HepG2 (cell line): ENCODE measurements around the gene AGPAT3. TPM values are rescaled to one million over a fixed set of nuclear protein-coding genes. Genes with fewer than 3 reads are reported as not detected.

Experiments used
- ATAD3A ChIP-seq: sonication (generic); formaldehyde crosslinking; IDR thresholded peaks from 2 replicates; pipeline ENCODE4 v1.4.0; 2020; ENCODE audit warnings: missing genetic modification reagents
- ETV6 ChIP-seq: sonication (generic); formaldehyde crosslinking; conservative IDR thresholded peaks from 2 replicates; pipeline ENCODE4 v1.4.0; 2020; ENCODE audit warnings: missing genetic modification reagents
- FOXK2 ChIP-seq: fragments of 450-650 bp; IDR thresholded peaks from 2 replicates; pipeline ENCODE4 v1.6.1; 2016
- GABPB1 ChIP-seq: IDR thresholded peaks from 2 replicates; pipeline ENCODE4 v1.6.1; 2016; ENCODE audit warnings: mild to moderate bottlenecking, missing genetic modification reagents, moderate library complexity, missing compliant biosample characterization
- HNF1A ChIP-seq, 2 experiments: sonication (generic) in 1 of 2; formaldehyde crosslinking in 1 of 2; IDR thresholded peaks; 2 replicates each; pipeline versions ENCODE4 v1.4.0 to v1.6.1; 2016 to 2020; ENCODE audit warnings: borderline replicate concordance in 1 of 2, low read depth in 1 of 2, mild to moderate bottlenecking in 1 of 2, missing genetic modification reagents in 1 of 2
- KLF15 ChIP-seq: sonication (generic); formaldehyde crosslinking; IDR thresholded peaks from 2 replicates; pipeline ENCODE4 v1.8.1; 2023; ENCODE audit warnings: borderline replicate concordance, mild to moderate bottlenecking, inconsistent platforms, missing genetic modification reagents, mixed read lengths
- MEIS1 ChIP-seq: sonication (generic); formaldehyde crosslinking; IDR thresholded peaks from 2 replicates; pipeline ENCODE4 v1.9.0; 2021; ENCODE audit warnings: mild to moderate bottlenecking, missing genetic modification reagents, moderate library complexity, borderline replicate concordance
- MTA3 ChIP-seq: sonication (generic); formaldehyde crosslinking; IDR thresholded peaks from 2 replicates; pipeline ENCODE4 v1.4.0; 2020; ENCODE audit warnings: missing genetic modification reagents
- MXD1 ChIP-seq: sonication (generic); formaldehyde crosslinking; IDR thresholded peaks from 2 replicates; pipeline ENCODE4 v1.4.0; 2020; ENCODE audit warnings: mild to moderate bottlenecking, missing genetic modification reagents
- NFKBIZ ChIP-seq: IDR thresholded peaks from 2 replicates; pipeline ENCODE4 v1.6.1; 2018; ENCODE audit warnings: missing genetic modification reagents, missing compliant biosample characterization
- PAWR ChIP-seq: sonication (generic); formaldehyde crosslinking; IDR thresholded peaks from 2 replicates; pipeline ENCODE4 v1.4.0; 2020; ENCODE audit warnings: missing genetic modification reagents, mild to moderate bottlenecking, borderline replicate concordance
- PPARG ChIP-seq: conservative IDR thresholded peaks from 2 replicates; pipeline ENCODE4 v1.6.1; 2016; ENCODE audit warnings: missing biosample characterization, missing genetic modification reagents
- RAD21 ChIP-seq: fragments of 450-650 bp; formaldehyde crosslinking; IDR thresholded peaks from 2 replicates; pipeline ENCODE4 v1.5.0; 2020; ENCODE audit warnings: mild to moderate bottlenecking
- RARG ChIP-seq: sonication (generic); formaldehyde crosslinking; IDR thresholded peaks from 2 replicates; pipeline ENCODE4 v1.4.0; 2020; ENCODE audit warnings: low read depth, mild to moderate bottlenecking, missing genetic modification reagents
- RBAK ChIP-seq: sonication (generic); formaldehyde crosslinking; IDR thresholded peaks from 2 replicates; pipeline ENCODE4 v1.5.1; 2020; ENCODE audit warnings: mild to moderate bottlenecking, missing genetic modification reagents
- SMARCE1 ChIP-seq: fragments of 450-650 bp; IDR thresholded peaks from 2 replicates; pipeline ENCODE4 v1.6.1; 2017; ENCODE audit warnings: borderline replicate concordance
- TCF12 ChIP-seq, 2 experiments: fragments of 450-650 bp in 1 of 2; sonication (generic) in 1 of 2; formaldehyde crosslinking in 1 of 2; IDR thresholded peaks; 2 replicates each; pipeline versions ENCODE4 v1.6.1 to v1.8.0; 2017 to 2022; ENCODE audit warnings: antibody characterized with exemption in 1 of 2, mild to moderate bottlenecking in 1 of 2, missing genetic modification reagents in 1 of 2, moderate library complexity in 1 of 2
- TGIF2 ChIP-seq: IDR thresholded peaks from 2 replicates; pipeline ENCODE4 v1.6.1; 2016; ENCODE audit warnings: control low read depth, missing compliant biosample characterization
- ZBTB1 ChIP-seq: sonication (generic); formaldehyde crosslinking; IDR thresholded peaks from 2 replicates; pipeline ENCODE4 v1.4.0; 2020; ENCODE audit warnings: missing genetic modification reagents, borderline replicate concordance
- ZFY ChIP-seq: sonication (generic); formaldehyde crosslinking; IDR thresholded peaks from 2 replicates; pipeline ENCODE4 v1.4.0; 2020; ENCODE audit warnings: missing genetic modification reagents
- ZKSCAN8 ChIP-seq: IDR thresholded peaks from 2 replicates; pipeline ENCODE4 v1.6.1; 2016; ENCODE audit warnings: borderline replicate concordance, missing genetic modification reagents, missing compliant biosample characterization
- ZNF253 ChIP-seq: sonication (generic); formaldehyde crosslinking; IDR thresholded peaks from 2 replicates; pipeline ENCODE4 v1.8.0; 2022; ENCODE audit warnings: mild to moderate bottlenecking, missing genetic modification reagents, borderline replicate concordance
- ZNF562 ChIP-seq: sonication (generic); formaldehyde crosslinking; IDR thresholded peaks from 2 replicates; pipeline ENCODE4 v1.8.0; 2022; ENCODE audit warnings: missing genetic modification reagents, borderline replicate concordance
- ZNF616 ChIP-seq: sonication (generic); formaldehyde crosslinking; IDR thresholded peaks from 2 replicates; pipeline ENCODE4 v1.5.0; 2020; ENCODE audit warnings: low read depth, mild to moderate bottlenecking, missing genetic modification reagents
- ZNF747 ChIP-seq: sonication (generic); formaldehyde crosslinking; IDR thresholded peaks from 2 replicates; pipeline ENCODE4 v1.8.1; 2023; ENCODE audit warnings: missing genetic modification reagents, mild to moderate bottlenecking, borderline replicate concordance
- ZNF839 ChIP-seq: sonication (generic); formaldehyde crosslinking; IDR thresholded peaks from 2 replicates; pipeline ENCODE4 v1.4.0; 2020; ENCODE audit warnings: missing genetic modification reagents, mild to moderate bottlenecking, borderline replicate concordance
- ZNF879 ChIP-seq: sonication (generic); formaldehyde crosslinking; IDR thresholded peaks from 2 replicates; pipeline ENCODE4 v1.8.1; 2023; ENCODE audit warnings: missing genetic modification reagents
- polyA plus RNA-seq, 8 experiments: library from polyadenylated mRNA; depleted of rRNA in 3 of 8; stranded (reverse) in 7 of 8; unstranded in 1 of 8; fragments of >200 nt; fragmentation: Illumina TruSeq in 4 of 8; extraction: Trizol in 4 of 8; gene quantifications; 2 replicates each; pipeline versions ENCODE4 v1.2.1 to v1.2.3, GENCODE V29; 2011 to 2016; ENCODE audit warnings: low read depth in 4 of 8, missing spikeins in 1 of 8, mixed read lengths in 1 of 8; ENCODE audit not compliant: insufficient read depth in 1 of 8
- total RNA-seq, 5 experiments: library from RNA; depleted of rRNA; stranded (reverse); fragments of >200 nt; fragmentation: Illumina TruSeq; extraction: Trizol; gene quantifications; 2 replicates each; pipeline ENCODE4 v1.2.3, GENCODE V29; 2016; ENCODE audit warnings: low read depth in 1 of 5

AGPAT3 gene
- total and polyA plus RNA-seq, 2 of the 13 experiments (the other 11 are each of a cell fraction or from before 2014, with no cell fraction given), result 32.2 to 54.4 TPM

- TF ChIP-seq HNF1A (IDR thresholded peaks at IDR 0.05; ENCODE audit: low read depth) (no peak), HNF1A (CRISPR knock-in tag; IDR thresholded peaks at IDR 0.05; ENCODE audit: borderline replicate concordance) (0 out of 2 replicates have a peak, but pooled peaks have one; percentile 31), ZNF562 (CRISPR knock-in tag) (no peak), ZNF747 (CRISPR knock-in tag) (no peak), ZNF879 (CRISPR knock-in tag) (no peak), PAWR (no peak), ATAD3A (CRISPR knock-in tag) (no peak), ZNF839 (CRISPR knock-in tag) (no peak), FOXK2 (no peak), ZBTB1 (no peak), ZKSCAN8 (CRISPR knock-in tag) (0 out of 2 replicates have a peak, but pooled peaks have one; percentile 27), PPARG (CRISPR knock-in tag) (no peak), MXD1 (CRISPR knock-in tag) (0 out of 2 replicates have a peak, but pooled peaks have one; percentile 33), RAD21 (CRISPR knock-in tag) (peak; percentile 96), TCF12 (IDR thresholded peaks at IDR 0.05) (no peak), TCF12 (CRISPR knock-in tag; IDR thresholded peaks at IDR 0.05) (0 out of 2 replicates have a peak, but pooled peaks have one; percentile 39), KLF15 (CRISPR knock-in tag) (no peak), TGIF2 (CRISPR knock-in tag) (no peak), ZFY (CRISPR knock-in tag) (peak; percentile 62; the same call in 1 of the 2 replicates), MEIS1 (CRISPR knock-in tag) (peak; percentile 53; the same call in 1 of the 2 replicates), GABPB1 (CRISPR knock-in tag) (peak; percentile 38; the same call in 1 of the 2 replicates), SMARCE1 (no peak), RBAK (CRISPR knock-in tag) (no peak), RARG (CRISPR knock-in tag) (no peak), ETV6 (CRISPR knock-in tag) (no peak), MTA3 (CRISPR knock-in tag) (no peak), ZNF253 (no peak), NFKBIZ (CRISPR knock-in tag) (no peak; the same call in 1 of the 2 replicates), ZNF616 (CRISPR knock-in tag) (no peak)
Observed at GRCh38 chr21:43938751-43939442, 73.9 kb downstream of the AGPAT3 start (continued).
